ENCODE data around the gene FGF12.

The FGF12 gene

DNA sequence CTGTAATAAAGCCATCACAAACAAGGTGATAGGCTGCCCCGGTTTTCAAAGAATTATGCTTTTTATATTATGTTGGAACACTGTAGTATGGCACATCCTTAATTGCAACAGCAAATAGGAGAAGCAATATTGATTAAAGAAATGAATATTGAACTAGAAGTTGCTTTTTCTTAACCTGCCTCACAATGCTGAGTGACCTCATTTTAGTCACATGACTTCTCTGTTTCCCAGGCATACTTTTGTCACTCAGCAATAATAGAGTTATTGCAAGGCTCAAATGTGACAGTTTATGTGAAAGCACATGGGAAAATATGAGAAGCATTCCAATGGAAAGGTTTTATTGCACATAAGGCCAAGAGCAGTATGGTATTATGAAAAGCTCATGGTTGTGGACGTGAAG is 400.7 kb downstream of the FGF12 start:
- no peak for DNase-seq

DNA sequence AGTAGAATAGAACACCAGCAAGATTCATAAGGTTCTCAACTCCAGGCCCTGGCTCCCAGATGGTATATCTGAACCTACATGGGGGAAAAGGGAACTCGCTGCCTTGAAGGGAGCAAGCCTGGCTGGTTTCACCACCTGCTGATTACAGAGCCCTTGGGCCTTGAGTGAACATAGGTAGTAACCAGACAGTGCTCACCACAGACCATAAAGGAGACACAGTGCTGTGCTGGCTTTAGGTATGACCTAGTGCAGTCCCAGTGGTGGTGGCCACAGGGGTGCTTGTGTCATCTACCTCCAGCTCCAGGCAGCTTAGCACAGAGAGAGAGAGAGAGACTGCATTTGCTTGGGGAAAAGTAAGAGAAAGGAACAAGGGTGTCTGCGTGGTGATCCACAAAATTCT is 409.8 kb downstream of the FGF12 start:
- no peak for DNase-seq

DNA sequence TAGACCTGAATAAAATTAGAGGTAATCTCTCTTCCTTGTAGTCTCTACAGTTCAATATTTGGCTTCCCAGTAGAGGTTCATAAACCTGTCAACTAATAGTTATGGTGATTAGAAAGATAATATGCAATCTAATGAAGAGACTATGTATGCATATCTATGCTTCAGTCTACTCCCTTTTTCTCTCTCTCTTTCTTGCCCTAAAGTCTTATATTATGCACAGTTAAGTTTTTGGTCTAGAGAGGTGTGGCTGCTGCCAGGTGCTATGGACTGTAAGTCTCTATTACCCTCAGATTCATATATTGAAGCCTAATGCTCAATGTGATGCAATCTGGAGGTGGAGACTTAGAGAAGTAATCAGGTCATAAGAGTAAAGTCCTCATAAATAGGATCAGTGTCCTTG is 413.7 kb downstream of the FGF12 start:
- no peak for DNase-seq

DNA sequence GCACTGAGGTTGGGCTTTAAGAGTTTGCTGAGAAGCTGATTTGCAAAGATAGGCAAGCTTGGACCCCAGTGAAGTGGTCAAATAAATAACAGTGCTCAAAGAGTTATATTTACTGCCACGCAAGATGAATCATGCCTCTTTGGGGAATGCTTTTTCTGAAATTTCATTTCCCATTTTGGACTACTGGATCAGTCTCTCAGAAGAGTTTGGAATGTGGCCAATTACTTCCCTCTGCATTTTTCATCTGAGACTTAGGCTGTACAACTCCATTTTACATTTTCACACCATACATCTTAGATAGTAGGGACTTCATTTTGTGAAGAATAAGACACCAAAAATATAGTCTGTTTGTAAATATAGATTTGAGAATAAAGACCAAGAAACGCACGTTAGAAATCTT is 419.7 kb downstream of the FGF12 start:
- DNase-seq, result no peak

DNA sequence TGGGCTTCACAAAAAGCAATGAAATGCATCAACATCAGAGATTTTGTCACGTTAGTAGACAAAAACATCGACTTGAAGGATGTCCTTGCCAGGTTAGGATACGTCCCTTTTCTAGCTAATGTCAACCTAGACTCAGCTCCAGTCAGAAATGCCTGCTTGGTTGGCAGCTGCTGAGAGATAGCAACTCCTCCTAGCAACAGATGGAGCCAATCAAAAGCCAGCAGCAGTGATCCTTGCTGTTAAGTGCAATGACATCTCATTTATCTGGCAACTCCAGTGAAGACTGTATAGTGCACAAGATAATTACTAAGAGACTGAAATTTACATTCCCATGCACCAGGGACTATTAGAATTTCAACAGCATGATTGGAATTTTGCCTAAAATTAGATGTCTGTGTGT is 424.1 kb downstream of the FGF12 start:
- DNase-seq, result peak; percentile 81

DNA sequence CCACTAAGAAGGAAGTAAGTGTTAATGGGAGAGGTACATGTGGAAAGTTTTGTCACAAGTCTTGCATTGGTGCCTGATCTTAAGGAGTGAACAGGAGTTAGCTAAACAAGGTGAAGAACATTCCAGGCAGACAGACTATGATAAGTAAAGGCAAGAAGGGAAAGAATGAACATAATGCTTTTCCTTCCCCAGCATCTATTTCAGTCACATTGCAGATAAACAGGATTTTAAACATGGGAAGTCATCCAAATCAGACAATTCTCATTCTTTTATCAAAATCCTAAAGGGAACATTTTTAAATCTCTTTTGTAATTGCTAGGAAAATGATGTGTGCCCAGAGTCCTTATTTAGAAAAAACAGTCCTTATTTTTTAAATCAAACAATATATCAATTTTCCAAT is 424.6 kb downstream of the FGF12 start:
- DNase-seq, result no peak

DNA sequence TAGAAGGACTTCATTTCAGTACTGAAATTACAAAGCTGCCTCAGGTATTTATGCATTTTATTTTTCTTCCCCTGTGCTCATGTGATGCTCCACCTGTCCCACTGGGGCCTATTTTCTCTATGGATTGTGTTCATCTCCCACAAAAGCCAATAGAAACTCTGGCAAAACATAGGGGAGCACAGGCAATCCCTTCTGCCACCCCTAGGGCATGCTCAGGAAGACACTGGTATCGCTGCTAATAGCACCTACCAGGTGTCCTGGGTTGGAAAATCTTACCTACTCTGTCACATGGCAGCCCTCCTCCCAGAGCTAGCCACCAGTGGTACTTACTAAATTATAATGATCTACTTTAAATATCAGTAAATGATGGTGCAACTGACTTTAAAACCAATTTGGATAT is 427.4 kb downstream of the FGF12 start:
- no peak for DNase-seq

DNA sequence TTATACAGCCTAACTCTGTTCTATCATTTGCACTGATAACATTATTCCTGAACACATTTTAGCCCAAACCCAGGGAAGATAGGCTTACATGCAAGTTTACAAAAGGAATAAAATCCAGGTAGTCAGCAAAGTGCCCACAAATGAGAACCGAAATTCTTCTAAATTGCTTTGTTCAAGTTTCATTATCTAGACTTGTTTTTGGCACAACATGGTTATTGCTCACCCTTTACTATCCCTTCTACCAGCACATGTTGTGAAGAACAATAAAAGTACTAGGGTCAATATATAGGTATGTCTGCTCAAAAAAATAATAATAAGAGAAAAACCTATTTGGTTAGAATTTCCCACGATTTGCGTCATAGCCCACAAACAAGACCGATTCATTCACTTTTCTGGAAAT is 430.5 kb downstream of the FGF12 start:
- DNase-seq, result no peak

DNA sequence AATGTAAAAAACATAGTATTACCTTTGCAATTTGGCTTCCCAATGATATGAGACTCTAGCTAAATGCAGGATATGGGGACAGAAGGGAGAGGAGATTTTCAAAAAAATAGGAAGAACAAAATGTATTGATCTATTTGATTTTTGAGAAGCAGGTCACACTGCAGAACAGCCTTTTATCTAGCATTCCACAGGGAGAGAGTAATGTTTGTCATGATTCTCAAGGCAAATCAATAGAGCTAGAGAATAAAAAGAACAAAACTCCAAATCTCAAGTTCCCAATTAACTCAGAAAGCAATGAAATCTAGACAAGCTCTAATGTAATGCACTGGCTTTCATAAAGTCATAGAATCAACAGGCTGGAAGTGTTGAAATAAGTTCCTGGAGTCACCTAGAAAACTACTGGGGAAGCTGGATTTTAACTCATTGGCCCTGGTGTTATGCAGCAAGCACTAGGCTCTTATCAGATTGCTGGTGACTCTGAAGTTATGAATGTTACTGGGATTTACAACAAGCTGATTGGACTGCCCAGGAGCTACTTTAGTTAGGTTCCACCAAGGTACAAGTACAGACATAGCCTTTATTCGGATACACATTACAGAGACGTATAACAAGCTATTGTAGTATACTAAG is 442.8 kb downstream of the FGF12 start:
- DNase-seq, result no peak

DNA sequence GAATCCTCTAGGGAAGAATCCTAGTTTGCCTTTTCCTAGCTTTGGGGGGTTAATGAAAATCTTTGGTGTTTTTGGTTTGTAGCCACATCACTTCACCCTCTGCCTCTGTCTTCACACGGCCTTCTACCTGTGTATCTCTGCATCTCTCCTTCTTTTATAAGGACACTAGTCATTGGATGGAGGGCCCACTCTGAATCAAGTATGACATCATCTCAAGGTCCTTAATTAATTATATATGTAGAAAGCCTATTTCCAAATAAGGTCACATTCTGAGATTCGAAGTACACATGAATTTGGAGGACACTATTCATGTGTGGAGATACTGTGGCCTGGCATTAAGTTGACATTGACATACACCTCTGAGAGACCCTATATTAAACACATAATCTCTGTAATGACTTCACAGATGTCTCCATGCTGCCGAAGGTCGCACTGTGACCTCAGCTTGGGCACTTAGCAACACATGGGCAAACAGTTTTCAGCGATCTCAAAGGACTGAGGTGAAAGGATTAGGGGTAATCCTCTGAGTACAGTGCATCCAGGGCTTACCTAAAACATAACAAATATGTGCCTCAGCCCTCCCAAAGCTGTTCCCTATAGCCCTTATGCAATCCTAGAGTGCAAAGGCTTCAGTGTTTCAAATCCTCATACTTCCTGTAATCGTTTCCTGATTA is 446.0 kb downstream of the FGF12 start:
- DNase-seq, result peak; percentile 98

DNA sequence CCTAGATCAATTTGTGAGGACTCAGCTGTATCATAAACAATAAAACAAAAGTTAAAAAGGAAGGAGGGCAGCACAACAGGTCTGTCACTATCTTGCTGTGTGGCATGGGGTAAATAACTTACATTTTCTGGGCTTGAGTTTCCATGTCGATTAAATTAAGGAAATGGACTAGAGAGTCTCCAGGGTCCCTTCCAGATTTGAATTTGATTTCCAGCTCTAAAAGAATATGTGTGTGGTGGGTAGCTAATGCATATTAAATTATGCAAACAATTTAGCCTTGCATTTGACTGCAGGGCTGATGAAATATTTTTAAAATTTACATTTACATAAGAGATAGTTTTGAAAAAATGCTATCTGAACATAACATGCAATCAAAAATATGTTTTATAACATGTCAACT is 447.7 kb downstream of the FGF12 start:
- no peak for DNase-seq

DNA sequence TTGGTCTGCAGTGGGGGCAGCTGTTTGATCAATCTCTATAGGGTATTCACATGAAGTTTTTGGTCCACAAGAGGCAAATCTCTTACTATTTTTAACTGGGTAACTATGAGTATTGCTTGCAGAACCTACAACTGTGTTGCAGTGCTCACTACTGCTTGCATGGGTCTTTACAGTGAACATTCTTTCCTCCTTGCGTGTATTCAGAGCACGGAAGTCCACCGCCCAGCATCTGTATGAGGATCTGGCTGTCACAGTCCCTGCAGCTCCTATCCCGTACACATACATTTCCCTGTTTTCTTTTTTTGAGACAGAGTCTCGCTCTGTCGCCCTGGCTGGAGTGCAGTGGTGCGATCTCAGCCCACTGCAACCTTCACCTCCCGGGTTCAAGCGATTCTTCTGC is 449.9 kb downstream of the FGF12 start:
- no peak for DNase-seq

DNA sequence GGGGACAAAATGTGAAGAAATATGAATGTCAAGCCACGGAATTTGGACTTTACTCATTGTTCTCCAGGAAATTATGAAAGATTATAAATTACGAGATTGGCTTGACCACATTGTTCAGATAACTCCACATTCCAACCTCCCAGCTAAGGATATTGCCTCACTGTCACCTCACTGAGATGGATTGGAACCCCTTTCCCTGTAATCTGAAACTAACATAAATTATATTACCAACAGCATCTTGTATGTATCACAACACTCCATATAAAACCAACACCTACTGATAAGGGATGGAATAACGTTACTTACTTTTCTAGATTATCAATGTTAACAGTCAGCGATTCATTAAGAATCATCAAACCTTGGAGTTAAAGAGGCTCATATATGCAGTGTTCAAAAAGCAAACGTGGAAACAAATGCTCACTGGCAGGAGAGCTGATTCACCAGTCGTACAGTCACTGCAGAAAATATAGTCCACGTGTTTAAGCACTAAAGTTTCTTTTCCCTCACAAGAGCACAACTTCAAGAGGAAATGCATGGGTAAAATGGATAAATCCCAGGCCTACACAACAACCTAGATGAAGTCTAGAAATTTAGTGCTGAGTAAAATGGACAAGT is 451.5 kb downstream of the FGF12 start:
- DNase-seq, result no peak

DNA sequence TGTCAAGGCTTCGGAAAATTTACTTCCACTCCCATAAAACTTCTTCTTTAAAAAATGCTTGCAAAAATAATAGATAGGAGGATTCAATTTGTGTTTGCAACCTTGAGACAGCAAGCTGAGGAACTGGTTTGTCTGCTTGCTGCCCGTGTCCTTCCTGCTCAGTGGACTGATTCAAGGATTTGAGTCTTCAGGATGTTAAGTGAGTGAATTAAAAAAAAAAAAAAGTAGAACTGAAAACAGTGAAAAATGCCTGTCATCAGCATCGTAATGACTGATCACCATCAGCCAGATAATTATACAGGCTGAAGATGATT is 453.7 kb downstream of the FGF12 start:
- no peak for DNase-seq

DNA sequence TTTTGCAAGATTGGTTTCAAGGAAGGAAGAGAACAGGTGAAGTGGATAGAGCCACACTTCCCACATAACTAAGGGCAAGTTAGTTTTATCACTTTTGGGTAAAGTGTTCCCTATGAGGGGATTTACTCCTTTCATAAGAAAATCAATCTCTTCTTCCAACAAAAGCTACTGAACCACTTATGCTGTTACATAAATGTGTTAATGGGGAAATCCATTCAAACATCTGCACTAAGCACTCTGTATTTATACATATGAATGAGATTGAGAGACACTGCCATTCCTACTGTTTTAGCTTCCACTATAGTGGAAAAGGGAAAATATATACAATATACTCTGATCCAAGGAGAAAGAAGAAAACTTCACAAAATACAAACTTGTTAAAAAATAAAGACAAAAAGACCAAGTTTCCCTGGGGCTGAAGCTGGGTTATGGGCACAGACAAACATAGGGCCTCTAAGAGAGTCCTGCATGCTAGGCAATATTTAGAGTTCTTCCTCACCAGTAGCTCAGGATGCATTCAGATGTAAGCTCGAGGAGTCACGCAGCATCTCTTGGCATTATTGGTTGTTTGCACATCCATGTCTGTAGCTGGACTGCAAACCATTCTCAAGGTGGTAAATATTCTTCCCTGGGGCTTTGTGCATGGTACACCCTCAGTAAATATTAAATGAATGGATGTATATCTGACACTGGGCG is 454.2 kb downstream of the FGF12 start:
- DNase-seq, result no peak

DNA sequence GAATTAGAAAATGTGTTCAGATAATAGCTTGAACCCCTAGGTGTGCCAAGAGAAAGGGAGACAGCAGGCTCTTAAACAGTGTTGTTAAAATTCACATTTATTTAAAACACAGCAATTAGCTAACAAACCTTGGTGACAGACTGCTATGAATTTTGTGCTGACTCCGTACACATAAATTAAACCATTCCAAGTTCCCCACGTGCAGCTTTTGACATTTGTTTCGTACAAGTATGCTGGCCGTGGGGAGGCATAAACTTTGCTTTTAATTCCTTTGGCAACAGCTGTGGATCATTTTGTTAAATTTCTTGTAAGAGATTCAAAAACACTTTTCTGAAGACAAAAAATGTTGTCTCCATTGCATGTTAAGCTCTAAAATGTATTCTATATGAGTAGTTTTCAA is 465.3 kb downstream of the FGF12 start:
- DNase-seq, result no peak

DNA sequence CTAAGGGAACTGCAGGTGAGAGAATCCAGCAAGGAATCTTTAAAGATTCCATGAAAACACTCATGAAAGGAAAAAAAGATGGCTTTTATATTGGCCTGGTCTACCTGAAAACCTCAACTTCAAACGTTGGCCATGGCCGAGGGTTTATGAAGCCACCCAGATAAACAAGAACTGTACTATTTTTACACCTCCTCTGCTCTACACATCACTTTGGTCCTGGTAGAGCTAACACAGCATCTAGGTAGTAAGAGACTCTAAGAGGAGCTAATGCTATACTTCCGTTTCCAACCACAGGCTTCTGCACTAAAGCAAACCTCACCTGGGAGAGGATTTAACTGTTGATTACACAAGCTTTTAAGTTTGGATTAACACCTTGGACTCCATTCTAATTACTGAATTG is 466.2 kb downstream of the FGF12 start:
- no peak for DNase-seq

DNA sequence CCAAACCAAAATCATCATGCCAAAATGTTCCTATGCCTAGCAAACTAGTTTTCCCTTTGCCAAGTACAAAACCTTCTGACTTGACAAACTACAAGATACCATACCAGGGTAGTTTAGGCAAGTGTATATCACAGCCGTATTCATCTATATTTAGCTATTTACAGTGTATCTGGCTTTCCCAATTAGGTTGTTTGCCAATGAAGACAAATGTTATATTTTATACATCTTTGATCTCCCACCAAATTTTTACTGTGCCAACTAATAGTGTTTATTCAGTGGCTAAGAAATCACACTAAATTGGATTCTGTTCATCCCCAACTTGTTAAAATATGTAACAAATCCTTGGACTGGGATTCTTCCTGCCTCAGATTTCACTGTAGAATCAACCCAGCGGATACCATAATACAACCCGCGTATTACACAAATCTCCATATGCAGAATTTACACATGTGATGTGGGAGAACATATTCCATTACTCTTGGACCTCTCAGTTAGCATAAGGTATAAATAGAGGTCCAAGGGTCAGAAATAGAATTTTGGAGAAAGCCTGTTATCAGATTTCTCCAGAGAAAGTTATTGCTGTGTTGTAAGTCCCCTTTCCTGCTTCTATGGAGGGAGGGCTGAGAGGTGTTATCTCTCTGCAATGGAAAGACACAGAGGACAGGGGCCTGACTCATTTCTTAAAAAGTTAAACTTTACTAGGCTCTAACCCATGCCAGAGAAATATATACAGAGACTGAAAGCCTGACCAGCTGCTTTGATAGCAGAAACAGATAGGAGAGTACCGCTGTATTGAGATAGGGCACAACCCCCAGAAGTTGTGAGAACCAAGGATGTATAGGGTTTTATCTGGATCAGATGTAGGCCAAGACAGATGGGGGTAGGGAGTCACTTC is 467.0 kb downstream of the FGF12 start:
- no peak for DNase-seq

DNA sequence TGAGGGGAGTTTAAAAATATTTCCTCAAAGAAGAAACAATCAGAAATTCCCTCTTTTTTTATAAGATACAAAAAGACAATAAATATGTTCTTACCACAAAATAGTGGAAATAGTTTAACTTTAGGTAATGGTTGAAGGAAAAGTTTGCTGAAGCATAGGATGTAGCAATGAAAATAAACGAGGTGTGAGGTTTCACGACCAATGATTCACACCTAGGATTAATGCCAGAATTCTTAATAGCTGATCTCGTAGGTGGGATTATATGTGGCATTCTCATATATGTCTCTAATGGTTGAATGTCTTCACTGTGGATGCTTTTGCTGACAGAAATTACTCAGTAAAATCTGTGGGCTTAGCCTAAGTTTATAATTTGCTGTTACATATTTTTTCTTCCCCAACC is 467.7 kb downstream of the FGF12 start:
- DNase-seq, result no peak

DNA sequence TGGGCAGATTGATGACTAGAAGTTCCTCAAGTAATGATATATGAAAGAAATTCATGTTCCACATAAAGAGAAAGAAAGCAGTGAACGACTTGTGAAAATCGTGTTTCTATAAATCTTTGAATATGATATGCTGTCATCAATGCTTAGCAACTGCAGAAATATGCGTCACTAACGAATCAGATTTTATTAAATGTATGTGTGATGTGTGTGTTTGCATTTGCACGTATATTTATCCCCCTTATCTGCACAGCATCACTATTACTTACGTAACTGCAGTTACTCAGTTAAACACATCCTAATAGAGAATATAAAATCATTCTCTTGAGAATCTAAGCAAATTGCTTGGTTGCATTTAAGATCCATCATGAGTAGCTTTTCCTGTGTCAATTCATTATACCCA is 468.6 kb downstream of the FGF12 start:
- no peak for DNase-seq

DNA sequence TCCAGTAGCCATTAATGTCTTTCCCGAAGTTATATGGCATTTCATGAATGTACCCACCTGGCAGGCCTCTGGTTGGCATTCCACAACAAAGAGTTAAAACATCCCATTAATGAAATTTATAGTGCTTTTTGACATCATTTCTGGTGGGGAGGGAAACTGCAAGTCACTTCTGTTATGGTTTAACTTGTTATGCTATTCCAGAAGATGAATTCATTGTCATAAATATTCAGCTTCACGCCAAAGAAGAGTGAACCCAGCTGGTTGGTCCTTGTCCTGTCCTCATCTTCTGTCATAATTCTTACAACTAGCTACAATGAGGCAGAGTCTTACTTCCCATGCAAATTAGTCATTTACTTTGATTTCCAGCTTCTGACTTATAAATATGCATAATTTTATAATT is 471.5 kb downstream of the FGF12 start:
- no peak for DNase-seq

DNA sequence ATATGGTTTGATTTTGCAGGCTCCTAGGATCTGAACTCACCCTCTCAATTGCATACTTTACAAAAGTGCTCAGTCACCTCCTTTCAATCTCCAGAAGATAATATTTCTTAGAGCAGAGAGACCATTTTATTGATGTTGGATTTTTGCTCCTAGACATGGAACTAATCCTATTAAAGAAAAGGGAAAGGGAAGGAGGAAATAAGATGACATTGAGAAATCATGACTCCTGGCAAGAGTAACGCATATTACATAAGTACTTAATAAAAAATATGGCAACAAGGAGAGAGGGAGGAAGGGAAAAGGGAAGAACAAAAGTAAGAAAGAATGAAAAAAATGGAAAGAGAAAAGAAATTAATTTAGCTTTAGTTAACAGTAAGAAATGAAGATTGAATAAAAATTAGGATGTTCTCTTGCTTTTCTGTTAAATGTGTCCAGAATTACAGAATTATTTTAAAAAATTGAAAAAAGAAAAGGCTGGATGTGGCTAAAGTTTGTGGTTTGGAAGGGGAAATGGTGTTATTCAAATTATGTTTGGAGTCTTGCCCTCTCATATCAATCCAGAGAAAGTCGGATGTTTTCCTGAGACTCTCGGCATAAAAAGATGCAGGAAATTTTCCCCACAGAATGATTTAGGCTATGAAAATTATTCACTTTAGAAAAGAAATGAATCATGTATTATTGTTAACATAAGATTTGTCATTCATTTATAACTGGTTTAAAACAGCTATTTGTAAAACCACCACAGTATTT is 474.0 kb downstream of the FGF12 start:
- no peak for DNase-seq

DNA sequence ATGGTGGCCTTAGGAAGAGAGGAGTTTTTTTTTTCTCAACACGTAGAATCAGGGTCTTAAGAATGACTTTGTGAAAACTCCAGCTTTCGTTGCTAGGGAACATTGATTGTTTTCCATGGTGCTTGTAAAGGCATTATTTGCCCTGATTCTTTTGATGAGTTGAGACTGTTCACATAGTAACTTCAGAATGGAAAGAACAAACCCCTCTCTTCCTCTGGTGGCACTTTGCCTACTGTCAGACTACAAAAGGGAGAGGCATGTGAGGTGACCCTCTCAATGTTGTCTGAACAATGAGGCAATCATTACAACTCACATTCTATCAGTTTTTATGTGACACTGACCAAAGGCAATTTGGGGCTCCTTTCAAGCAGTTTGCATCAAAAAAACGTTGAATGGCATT is 477.8 kb downstream of the FGF12 start:
- no peak for DNase-seq

Measured in NCI-H524 treated with DMSO at 0.1 percent for 48 hours (cell line).